H9 (cell line): ENCODE results near the gene ROCK2. TPM values are rescaled to one million over a fixed set of nuclear protein-coding genes. Genes with fewer than 3 reads are reported as not detected.

ENCODE experiments used
- DNase-seq: peaks from one replicate; pipeline ENCODE4 v3.0.0-alpha.2; 2017
- H2AFZ ChIP-seq: one replicate; pipeline ENCODE4 v1.6.1; 2013; ENCODE audit warnings: mild to moderate bottlenecking, low read length, control low read depth, moderate library complexity
- H2AK5ac ChIP-seq: 2 replicates; pipeline ENCODE4 v1.6.1; 2013; ENCODE audit warnings: low read length, control low read depth, mixed read lengths; ENCODE audit not compliant: insufficient read length
- H2BK120ac ChIP-seq: one replicate; pipeline ENCODE4 v1.6.1; 2013; ENCODE audit warnings: low read depth, mild to moderate bottlenecking, low read length, control low read depth, inconsistent platforms; ENCODE audit not compliant: poor library complexity, severe bottlenecking
- H2BK12ac ChIP-seq: 2 replicates; pipeline ENCODE4 v1.6.1; 2013; ENCODE audit warnings: low read length, control low read depth, mixed read lengths, low read depth; ENCODE audit not compliant: insufficient read length
- H2BK15ac ChIP-seq: 2 replicates; pipeline ENCODE4 v1.6.1; 2013; ENCODE audit warnings: low read depth, low read length, control low read depth
- H2BK20ac ChIP-seq: one replicate; pipeline ENCODE4 v1.6.1; 2013; ENCODE audit warnings: low read depth, mild to moderate bottlenecking, low read length, control low read depth, inconsistent platforms; ENCODE audit not compliant: poor library complexity, severe bottlenecking
- H2BK5ac ChIP-seq: 2 replicates; pipeline ENCODE4 v1.6.1; 2013; ENCODE audit warnings: low read length, control low read depth, mixed read lengths; ENCODE audit not compliant: insufficient read length
- H3K14ac ChIP-seq: 2 replicates; pipeline ENCODE4 v1.6.1; 2013; ENCODE audit warnings: low read length, control low read depth; ENCODE audit not compliant: insufficient read depth
- H3K18ac ChIP-seq: 2 replicates; pipeline ENCODE4 v1.6.1; 2013; ENCODE audit warnings: low read depth, mild to moderate bottlenecking, mixed read lengths, low read length, control low read depth; ENCODE audit not compliant: insufficient read length
- H3K23ac ChIP-seq: 2 replicates; pipeline ENCODE4 v1.6.1; 2013; ENCODE audit warnings: low read length, control low read depth, mixed read lengths, low read depth; ENCODE audit not compliant: insufficient read length
- H3K23me2 ChIP-seq: 2 replicates; pipeline ENCODE4 v1.6.1; 2013; ENCODE audit warnings: low read depth, mild to moderate bottlenecking, mixed read lengths, low read length, control low read depth; ENCODE audit not compliant: insufficient read length, poor library complexity, severe bottlenecking
- H3K27ac ChIP-seq: 2 replicates; pipeline ENCODE4 v1.5.1; 2013; ENCODE audit warnings: low read length, control low read depth, mixed read lengths, low read depth; ENCODE audit not compliant: insufficient read length
- H3K27me3 ChIP-seq: 2 replicates; pipeline ENCODE4 v1.6.1; 2013; ENCODE audit warnings: low read length, control low read depth, inconsistent platforms; ENCODE audit not compliant: insufficient read depth
- H3K4ac ChIP-seq: 2 replicates; pipeline ENCODE4 v1.6.1; 2013; ENCODE audit warnings: low read depth, mild to moderate bottlenecking, control low read depth, inconsistent platforms, low read length, moderate library complexity
- H3K4me1 ChIP-seq: 2 replicates; pipeline ENCODE4 v1.6.1; 2013; ENCODE audit warnings: low read length, control low read depth, inconsistent platforms; ENCODE audit not compliant: insufficient read depth
- H3K4me2 ChIP-seq: 2 replicates; pipeline ENCODE4 v1.6.1; 2013; ENCODE audit warnings: low read length, control low read depth, mixed read lengths; ENCODE audit not compliant: insufficient read length, insufficient read depth
- H3K56ac ChIP-seq: 2 replicates; pipeline ENCODE4 v1.6.1; 2013; ENCODE audit warnings: low read depth, mild to moderate bottlenecking, mixed read lengths, low read length, control low read depth; ENCODE audit not compliant: insufficient read length
- H3K79me1 ChIP-seq: 2 replicates; pipeline ENCODE4 v1.6.1; 2013; ENCODE audit warnings: low read depth, mild to moderate bottlenecking, moderate library complexity, low read length, control low read depth, inconsistent platforms; ENCODE audit not compliant: insufficient read depth, poor library complexity, severe bottlenecking
- H3K79me2 ChIP-seq: 2 replicates; pipeline ENCODE4 v1.6.1; 2013; ENCODE audit warnings: low read length, control low read depth, inconsistent platforms; ENCODE audit not compliant: insufficient read depth
- H3K9ac ChIP-seq: 2 replicates; pipeline ENCODE4 v1.6.1; 2013; ENCODE audit warnings: low read length, control low read depth, mixed read lengths; ENCODE audit not compliant: insufficient read length; ENCODE audit errors: extremely low read depth
- H3K9me3 ChIP-seq: one replicate; pipeline ENCODE4 v1.6.1; 2013; ENCODE audit warnings: low read depth, low read length, inconsistent platforms; ENCODE audit not compliant: control insufficient read depth
- H3T11ph ChIP-seq: one replicate; pipeline ENCODE4 v1.6.1; 2013; ENCODE audit warnings: mild to moderate bottlenecking, low read length, control low read depth, inconsistent platforms
- H4K20me1 ChIP-seq: one replicate; pipeline ENCODE4 v1.6.1; 2013; ENCODE audit not compliant: control insufficient read depth, insufficient read length, insufficient read depth
- H4K5ac ChIP-seq: 2 replicates; pipeline ENCODE4 v1.6.1; 2013; ENCODE audit warnings: low read depth, mild to moderate bottlenecking, mixed read lengths, low read length, control low read depth; ENCODE audit not compliant: insufficient read length
- H4K8ac ChIP-seq: replicated peaks from 2 replicates; pipeline ENCODE4 v1.6.1; 2013; ENCODE audit warnings: low read length, control low read depth, mixed read lengths, low read depth; ENCODE audit not compliant: insufficient read length
- H4K91ac ChIP-seq: 2 replicates; pipeline ENCODE4 v1.6.1; 2013; ENCODE audit warnings: low read depth, mild to moderate bottlenecking, moderate library complexity, mixed read lengths, low read length, control low read depth; ENCODE audit not compliant: insufficient read length
- H3K27ac Mint-ChIP-seq, 3 experiments: 2 replicates in 2 of 3; 3 replicates in 1 of 3; pipeline ENCODE4 v1.8.0; 2020 to 2021; ENCODE audit warnings: mixed read lengths in 3 of 3, mild to moderate bottlenecking in 1 of 3, moderate library complexity in 1 of 3
- H3K27me3 Mint-ChIP-seq: 2 replicates; pipeline ENCODE4 v1.8.0; 2021; ENCODE audit warnings: low read depth, mild to moderate bottlenecking, moderate library complexity, mixed read lengths
- H3K36me3 Mint-ChIP-seq, 3 experiments: 2 replicates in 2 of 3; 3 replicates in 1 of 3; pipeline ENCODE4 v1.8.0; 2020 to 2021; ENCODE audit warnings: low read depth in 3 of 3, mixed read lengths in 3 of 3; ENCODE audit not compliant: insufficient read depth in 1 of 3
- H3K4me1 Mint-ChIP-seq, 2 experiments: 2 replicates each; pipeline ENCODE4 v1.8.0; 2020; ENCODE audit warnings: mixed read lengths in 2 of 2
- H3K4me3 Mint-ChIP-seq, 2 experiments: 2 replicates in 1 of 2; 3 replicates in 1 of 2; pipeline ENCODE4 v1.8.0; 2020 to 2021; ENCODE audit warnings: mild to moderate bottlenecking in 2 of 2, mixed read lengths in 2 of 2, moderate library complexity in 1 of 2
- H3K9me3 Mint-ChIP-seq, 2 experiments: 2 replicates in 1 of 2; 3 replicates in 1 of 2; pipeline ENCODE4 v1.8.0; 2020; ENCODE audit warnings: mild to moderate bottlenecking in 2 of 2, mixed read lengths in 2 of 2, moderate library complexity in 1 of 2
- CTCF ChIP-seq: fragments of 200-600 bp; sonication (generic); conservative IDR thresholded peaks from 3 replicates; pipeline ENCODE4 v1.8.0; 2021; ENCODE audit warnings: antibody characterized with exemption, mild to moderate bottlenecking
- WGBS: extraction: QIAGEN DNeasy Blood & Tissue Kit; methylation state at CpG from one replicate; pipeline ENCODE4 v1.1.7; 2013; ENCODE audit warnings: missing lambda C conversion rate, low lambda C conversion rate, mixed read lengths; ENCODE audit not compliant: insufficient read length; ENCODE audit errors: extremely low coverage; 5-methylcytosine and 5-hydroxymethylcytosine counted together
- total RNA-seq: library from RNA; stranded (reverse); gene quantifications from 2 replicates; pipeline ENCODE4 v1.2.1, GENCODE V29; 2021

Gene ROCK2
- total RNA-seq, 1 experiment from 2014 or later, result 33.2 TPM

GRCh38 chr2:11175293-11175795 lies 169.1 kb downstream of the ROCK2 start:
- Mint-ChIP-seq H3K36me3 (no peaks in the 10 kb centered on the region; a peak in 1 of 7 replicates), H3K4me3 (no peak overlapping the region), H3K9me3 (no peaks in the 10 kb centered on the region), H3K27ac (peak overlapping the region in 2 of 3 experiments; percentile 40 to 56; a peak in 3 of 7 replicates), H3K27me3 (no peaks in the 10 kb centered on the region), H3K4me1 (peaks cover 4% of the 10 kb centered on the region in 2 experiments; a peak in 2 of 4 replicates)
- Histone ChIP-seq H3K23ac (no peak overlapping the region), H4K91ac (no peak overlapping the region), H3K79me1 (no peaks in the 10 kb centered on the region), H2BK20ac (no peak overlapping the region), H2BK120ac (no peak overlapping the region), H3K79me2 (no peaks in the 10 kb centered on the region), H2AFZ (no peak overlapping the region), H3K18ac (no peak overlapping the region), H2BK5ac (no peak overlapping the region), H3K56ac (no peak overlapping the region), H3K27ac (no peak overlapping the region), H3K4me2 (no peak overlapping the region), H3T11ph (no peak overlapping the region), H3K9me3 (no peaks in the 10 kb centered on the region), H4K5ac (no peak overlapping the region), H3K27me3 (no peaks in the 10 kb centered on the region), H2BK12ac (no peak overlapping the region), H2BK15ac (no peak overlapping the region), H4K8ac (no peak overlapping the region), H3K23me2 (no peaks in the 10 kb centered on the region), H3K9ac (no peak overlapping the region), H3K14ac (no peak overlapping the region; the same call in 1 of the 2 replicates), H3K4ac (no peak overlapping the region), H4K20me1 (no peaks in the 10 kb centered on the region), H2AK5ac (no peak overlapping the region), H3K4me1 (no peaks in the 10 kb centered on the region)
- DNase-seq, result no peak
- TF ChIP-seq CTCF, result no peak
- WGBS, result no CpG with 5 or more reads among the region's 6 CpGs
